HEK293 (cell line): Measurements from ENCODE around the gene IFI30.

ENCODE experiments used
- CTCF ChIA-PET: fragments of 350-600 bp; formaldehyde crosslinking; extraction: SDS; loops from one replicate; lab custom pipeline; 2021; ENCODE audit warnings: antibody characterized with exemption; lab: Yijun Ruan, JAX
- POLR2A ChIA-PET: fragments of 300-600 bp; formaldehyde crosslinking; extraction: SDS; loops from one replicate; lab custom pipeline; 2020; ENCODE audit warnings: antibody characterized with exemption, inconsistent platforms; lab: Yijun Ruan, JAX
- H3K27ac ChIP-seq: fragments of 200-500 bp; sonication (Bioruptor generic); 2 replicates; pipeline ENCODE4 v1.5.1; 2014; ENCODE audit warnings: low read depth, low read length, control low read depth, inconsistent platforms; ENCODE audit errors: extremely low read depth
- H3K36me3 ChIP-seq, 2 experiments: fragments of 200-500 bp in 1 of 2; sonication (Bioruptor generic) in 1 of 2; 1 replicate in 1 of 2; 2 replicates in 1 of 2; pipeline ENCODE4 v1.5.1; 2014 to 2017; ENCODE audit warnings: inconsistent platforms in 2 of 2, low read length in 2 of 2; ENCODE audit not compliant: control insufficient read depth in 2 of 2, insufficient read depth in 1 of 2
- H3K4me1 ChIP-seq: fragments of 200-500 bp; sonication (Bioruptor generic); 2 replicates; pipeline ENCODE4 v1.5.1; 2014; ENCODE audit warnings: mild to moderate bottlenecking, low read length, inconsistent platforms; ENCODE audit not compliant: control insufficient read depth, insufficient read depth
- H3K4me3 ChIP-seq: 2 replicates; pipeline ENCODE4 v1.5.1; 2011; ENCODE audit warnings: low read depth, mild to moderate bottlenecking, control low read depth, low read length, moderate library complexity
- H3K9me3 ChIP-seq: fragments of 200-500 bp; sonication (Bioruptor generic); 2 replicates; pipeline ENCODE4 v1.5.1; 2014; ENCODE audit warnings: low read depth, low read length, inconsistent platforms; ENCODE audit not compliant: control insufficient read depth, insufficient read depth
- BCL11B ChIP-seq: fragments of 450-650 bp; formaldehyde crosslinking; IDR thresholded peaks from 2 replicates; pipeline ENCODE4 v1.5.1; 2016; ENCODE audit warnings: low read depth, missing biosample characterization, missing genetic modification characterization
- GFI1B ChIP-seq: fragments of 450-650 bp; formaldehyde crosslinking; IDR thresholded peaks from 2 replicates; pipeline ENCODE4 v1.5.1; 2016; ENCODE audit warnings: missing biosample characterization, missing genetic modification characterization
- GLIS2 ChIP-seq: fragments of 450-650 bp; formaldehyde crosslinking; IDR thresholded peaks from 2 replicates; pipeline ENCODE4 v1.5.1; 2016; ENCODE audit warnings: missing biosample characterization, missing genetic modification characterization
- HOXC10 ChIP-seq: sonication (generic); formaldehyde crosslinking; IDR thresholded peaks from 2 replicates; pipeline ENCODE4 v1.8.1; 2023; ENCODE audit warnings: mild to moderate bottlenecking, missing genetic modification reagents
- KLF10 ChIP-seq: fragments of 450-650 bp; IDR thresholded peaks from 2 replicates; pipeline ENCODE4 v1.5.1; 2018; ENCODE audit warnings: missing biosample characterization, mild to moderate bottlenecking, missing genetic modification characterization
- KLF16 ChIP-seq: fragments of 450-650 bp; formaldehyde crosslinking; IDR thresholded peaks from 2 replicates; pipeline ENCODE4 v1.5.1; 2017; ENCODE audit warnings: missing biosample characterization, missing genetic modification characterization
- KLF7 ChIP-seq: fragments of 450-650 bp; formaldehyde crosslinking; IDR thresholded peaks from 2 replicates; pipeline ENCODE4 v1.5.1; 2016; ENCODE audit warnings: missing biosample characterization, missing genetic modification characterization, borderline replicate concordance
- KLF8 ChIP-seq: fragments of 450-650 bp; formaldehyde crosslinking; IDR thresholded peaks from 2 replicates; pipeline ENCODE4 v1.5.1; 2016; ENCODE audit warnings: missing biosample characterization, missing genetic modification characterization
- OSR2 ChIP-seq: fragments of 450-650 bp; formaldehyde crosslinking; IDR thresholded peaks from 2 replicates; pipeline ENCODE4 v1.5.1; 2016; ENCODE audit warnings: missing biosample characterization, missing genetic modification characterization
- OVOL3 ChIP-seq: fragments of 450-650 bp; formaldehyde crosslinking; IDR thresholded peaks from 2 replicates; pipeline ENCODE4 v1.5.1; 2016; ENCODE audit warnings: missing biosample characterization, missing genetic modification characterization
- SP3 ChIP-seq: fragments of 450-650 bp; formaldehyde crosslinking; IDR thresholded peaks from 2 replicates; pipeline ENCODE4 v1.5.1; 2016; ENCODE audit warnings: missing biosample characterization, missing genetic modification characterization
- ZBTB20 ChIP-seq: fragments of 450-650 bp; formaldehyde crosslinking; IDR thresholded peaks from 2 replicates; pipeline ENCODE4 v1.5.1; 2016; ENCODE audit warnings: missing biosample characterization, missing genetic modification characterization
- ZEB2 ChIP-seq: fragments of 450-650 bp; formaldehyde crosslinking; IDR thresholded peaks from 2 replicates; pipeline ENCODE4 v1.5.1; 2016; ENCODE audit warnings: missing biosample characterization, missing genetic modification characterization
- ZNF266 ChIP-seq: fragments of 450-650 bp; formaldehyde crosslinking; IDR thresholded peaks from 2 replicates; pipeline ENCODE4 v1.5.1; 2016; ENCODE audit warnings: missing biosample characterization, missing genetic modification characterization, low read depth
- ZNF292 ChIP-seq: fragments of 450-650 bp; formaldehyde crosslinking; IDR thresholded peaks from 2 replicates; pipeline ENCODE4 v1.5.1; 2016; ENCODE audit warnings: low read depth, missing biosample characterization, missing genetic modification characterization, borderline replicate concordance
- ZNF335 ChIP-seq: fragments of 450-650 bp; formaldehyde crosslinking; conservative IDR thresholded peaks from 2 replicates; pipeline ENCODE4 v1.5.1; 2016; ENCODE audit warnings: missing biosample characterization, missing genetic modification characterization
- ZNF354C ChIP-seq: fragments of 450-650 bp; formaldehyde crosslinking; IDR thresholded peaks from 2 replicates; pipeline ENCODE4 v1.5.1; 2016; ENCODE audit warnings: missing biosample characterization, missing genetic modification characterization, low read depth, borderline replicate concordance
- ZNF394 ChIP-seq: fragments of 450-650 bp; formaldehyde crosslinking; IDR thresholded peaks from 2 replicates; pipeline ENCODE4 v1.5.1; 2016; ENCODE audit warnings: missing biosample characterization, missing genetic modification characterization, mild to moderate bottlenecking, moderate library complexity, borderline replicate concordance
- ZNF544 ChIP-seq: fragments of 450-650 bp; formaldehyde crosslinking; IDR thresholded peaks from 2 replicates; pipeline ENCODE4 v1.5.0; 2017; ENCODE audit warnings: missing biosample characterization, missing genetic modification characterization
- ZNF560 ChIP-seq: fragments of 450-650 bp; formaldehyde crosslinking; IDR thresholded peaks from 2 replicates; pipeline ENCODE4 v1.5.1; 2017; ENCODE audit warnings: missing biosample characterization, missing genetic modification characterization, borderline replicate concordance
- ZNF623 ChIP-seq: fragments of 450-650 bp; formaldehyde crosslinking; IDR thresholded peaks from 2 replicates; pipeline ENCODE4 v1.5.1; 2016; ENCODE audit warnings: missing biosample characterization, missing genetic modification characterization
- ZNF629 ChIP-seq: fragments of 450-650 bp; formaldehyde crosslinking; IDR thresholded peaks from 2 replicates; pipeline ENCODE4 v1.5.1; 2017; ENCODE audit warnings: missing biosample characterization, missing genetic modification characterization
- ZNF664 ChIP-seq: fragments of 450-650 bp; formaldehyde crosslinking; IDR thresholded peaks from 2 replicates; pipeline ENCODE4 v1.5.1; 2016; ENCODE audit warnings: missing biosample characterization, missing genetic modification characterization
- ZNF707 ChIP-seq: fragments of 450-650 bp; formaldehyde crosslinking; IDR thresholded peaks from 2 replicates; pipeline ENCODE4 v1.5.1; 2016; ENCODE audit warnings: missing biosample characterization, missing genetic modification characterization
- ZNF776 ChIP-seq: fragments of 450-650 bp; formaldehyde crosslinking; IDR thresholded peaks from 2 replicates; pipeline ENCODE4 v1.5.0; 2017; ENCODE audit warnings: missing biosample characterization, missing genetic modification characterization, borderline replicate concordance
- TF ChIP-seq, protein P1 (sequence below): fragments of 450-650 bp; formaldehyde crosslinking; IDR thresholded peaks from 2 replicates; pipeline ENCODE4 v1.5.1; 2017; ENCODE audit warnings: missing biosample characterization, missing genetic modification characterization
- TF ChIP-seq, protein P2 (sequence below): fragments of 450-650 bp; formaldehyde crosslinking; IDR thresholded peaks from 2 replicates; pipeline ENCODE4 v1.5.1; 2016; ENCODE audit warnings: missing biosample characterization, missing genetic modification characterization
- TF ChIP-seq, protein P3 (sequence below): fragments of 450-650 bp; formaldehyde crosslinking; optimal IDR thresholded peaks from 2 replicates; pipeline ENCODE3; 2016; ENCODE audit warnings: missing biosample characterization, mild to moderate bottlenecking, missing genetic modification characterization
- TF ChIP-seq, protein P4 (sequence below): sonication (generic); formaldehyde crosslinking; IDR thresholded peaks from 2 replicates; pipeline ENCODE4 v1.8.1; 2022; ENCODE audit warnings: mild to moderate bottlenecking, moderate library complexity, missing genetic modification reagents
- TF ChIP-seq, protein P5 (sequence below): fragments of 450-650 bp; formaldehyde crosslinking; IDR thresholded peaks from 2 replicates; pipeline ENCODE4 v1.5.1; 2016; ENCODE audit warnings: missing biosample characterization, missing genetic modification characterization

Gene IFI30

DNA sequence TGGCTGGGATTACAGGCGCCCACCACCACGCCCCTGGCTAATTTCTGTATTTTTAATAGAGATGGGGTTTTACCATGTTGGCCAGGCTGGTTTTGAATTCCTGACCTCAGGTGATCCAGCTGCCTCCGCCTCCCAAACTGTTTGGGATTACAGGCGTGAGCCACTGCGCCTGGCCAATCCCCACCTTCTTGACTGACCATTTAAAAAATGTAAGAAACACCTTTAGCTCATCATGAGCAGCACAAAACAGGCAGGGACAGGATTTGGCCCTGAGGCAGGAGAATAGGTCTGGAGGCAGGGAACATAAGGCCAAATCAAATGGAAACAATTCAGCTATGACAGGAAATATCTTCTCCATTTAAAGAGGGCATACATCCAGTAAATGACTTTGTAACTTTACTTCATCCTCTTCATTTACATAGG, 18.0 kb downstream of the IFI30 start:
- TF ChIP-seq GLIS2 (tag by site-specific recombination) = no peak
- TF ChIP-seq GFI1B (tag by site-specific recombination) = no peak
- no peak for TF ChIP-seq KLF7
- TF ChIP-seq ZNF776 = no peak
- TF ChIP-seq ZNF560 (tag by site-specific recombination) = no peak
- TF ChIP-seq ZNF335 (tag by site-specific recombination) = no peak
- TF ChIP-seq ZNF292 (tag by site-specific recombination) = no peak
- no peak for TF ChIP-seq KLF8 (tag by site-specific recombination)
- TF ChIP-seq, protein P1, sequence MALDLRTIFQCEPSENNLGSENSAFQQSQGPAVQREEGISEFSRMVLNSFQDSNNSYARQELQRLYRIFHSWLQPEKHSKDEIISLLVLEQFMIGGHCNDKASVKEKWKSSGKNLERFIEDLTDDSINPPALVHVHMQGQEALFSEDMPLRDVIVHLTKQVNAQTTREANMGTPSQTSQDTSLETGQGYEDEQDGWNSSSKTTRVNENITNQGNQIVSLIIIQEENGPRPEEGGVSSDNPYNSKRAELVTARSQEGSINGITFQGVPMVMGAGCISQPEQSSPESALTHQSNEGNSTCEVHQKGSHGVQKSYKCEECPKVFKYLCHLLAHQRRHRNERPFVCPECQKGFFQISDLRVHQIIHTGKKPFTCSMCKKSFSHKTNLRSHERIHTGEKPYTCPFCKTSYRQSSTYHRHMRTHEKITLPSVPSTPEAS (tag by site-specific recombination) = no peak
- no peak for TF ChIP-seq ZNF544 (tag by site-specific recombination)
- no peak for TF ChIP-seq HOXC10 (CRISPR knock-in tag)
- TF ChIP-seq ZBTB20 (tag by site-specific recombination) = no peak
- TF ChIP-seq, protein P2, sequence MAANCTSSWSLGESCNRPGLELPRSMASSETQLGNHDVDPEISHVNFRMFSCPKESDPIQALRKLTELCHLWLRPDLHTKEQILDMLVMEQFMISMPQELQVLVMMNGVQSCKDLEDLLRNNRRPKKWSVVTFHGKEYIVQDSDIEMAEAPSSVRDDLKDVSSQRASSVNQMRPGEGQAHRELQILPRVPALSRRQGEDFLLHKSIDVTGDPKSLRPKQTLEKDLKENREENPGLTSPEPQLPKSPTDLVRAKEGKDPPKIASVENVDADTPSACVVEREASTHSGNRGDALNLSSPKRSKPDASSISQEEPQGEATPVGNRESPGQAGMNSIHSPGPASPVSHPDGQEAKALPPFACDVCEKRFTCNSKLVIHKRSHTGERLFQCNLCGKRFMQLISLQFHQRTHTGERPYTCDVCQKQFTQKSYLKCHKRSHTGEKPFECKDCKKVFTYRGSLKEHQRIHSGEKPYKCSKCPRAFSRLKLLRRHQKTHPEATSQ (tag by site-specific recombination) = no peak
- TF ChIP-seq OVOL3 (tag by site-specific recombination) = no peak
- no peak for TF ChIP-seq OSR2 (tag by site-specific recombination)
- Histone ChIP-seq H3K27ac (no peak overlapping the region), H3K4me3 (peak overlapping the region; percentile 43), H3K4me1 (no peaks in the 10 kb centered on the region), H3K9me3 (no peaks in the 10 kb centered on the region), H3K36me3 (peaks cover 0 to 10% of the 10 kb centered on the region in 2 experiments; a peak in 2 of 3 replicates)
- CTCF ChIA-PET = interaction anchor here (0.6 to 2.9 kb wide), 16 partner anchors 9 to 237 kb away, joined by 3 to 16 read pairs (median 4); partner anchors contain the start of gene RAB3A
- POLR2A ChIA-PET = interaction anchor here (0.5 to 2.3 kb wide), 7 partner anchors 8 to 346 kb away, joined by 3 to 8 read pairs (median 5); partner anchors contain the start of gene RAB3A

DNA sequence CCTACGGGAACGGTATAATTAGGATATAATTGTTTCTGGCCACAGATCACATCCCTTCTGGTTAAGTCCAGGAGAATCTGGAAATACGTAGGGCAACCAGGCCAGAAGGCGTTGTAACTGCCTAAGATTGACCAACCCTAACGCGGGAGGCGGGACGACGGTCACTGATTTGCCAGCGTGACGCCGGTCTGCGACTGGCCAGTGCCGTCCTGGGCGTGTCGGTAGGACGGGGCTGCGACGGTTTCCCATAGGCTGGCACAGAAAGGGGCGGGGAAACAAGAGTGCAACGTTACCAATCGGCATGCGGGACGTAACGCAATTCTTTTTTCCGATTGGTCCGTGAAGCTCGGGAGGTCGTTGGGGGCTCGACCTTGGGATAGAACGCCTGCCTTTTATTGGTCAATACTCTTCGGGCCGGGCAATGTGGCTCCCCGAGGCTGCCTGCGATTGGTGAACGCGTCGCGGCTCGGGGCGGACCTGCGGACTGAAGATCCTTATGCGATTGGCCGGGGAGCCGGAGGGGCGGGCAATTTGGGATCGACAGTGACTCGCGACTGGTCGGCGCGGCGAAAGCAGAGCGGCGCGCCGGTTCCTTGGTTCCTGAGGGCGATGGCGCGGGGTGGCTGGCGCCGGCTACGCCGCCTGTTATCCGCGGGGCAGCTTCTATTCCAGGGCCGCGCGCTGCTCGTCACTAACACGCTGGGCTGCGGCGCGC, 19.2 kb downstream of the IFI30 start, which contains the start of gene MPV17L2:
MPV17L2 (plus strand) TSS at position 546 of the 715 bp plus-strand sequence; CDS start at position 610, 64 bp downstream.
- peak within 1 kb of the TSS; percentile 40; the same call in 1 of the 2 replicates for H3K27ac ChIP-seq
- no peaks in the 10 kb centered on the region for H3K4me1 ChIP-seq
- H3K36me3 ChIP-seq = peaks cover 0 to 14% of the 10 kb centered on the region in 2 experiments; a peak in 2 of 3 replicates
- CTCF ChIA-PET = interaction anchor here (0.6 to 2.9 kb wide), 12 partner anchors 10 to 218 kb away, joined by 3 to 16 read pairs (median 5); partner anchors contain the start of gene RAB3A
- POLR2A ChIA-PET = interaction anchor here (0.6 to 2.3 kb wide), 16 partner anchors 9 to 369 kb away, joined by 3 to 8 read pairs (median 4); partner anchors contain the start of genes JUND, MAST3 and RAB3A
- peak within 1 kb of the TSS; percentile 76 for H3K4me3 ChIP-seq
- no peaks in the 10 kb centered on the region for H3K9me3 ChIP-seq
- TF ChIP-seq ZNF623 (no peak), ZNF707 (tag by site-specific recombination) (no peak), KLF10 (tag by site-specific recombination) (peak; percentile 98), ZNF629 (tag by site-specific recombination) (peak; percentile 34; the same call in 1 of the 2 replicates), ZNF394 (tag by site-specific recombination) (no peak), ZNF354C (no peak), ZNF292 (tag by site-specific recombination) (no peak), SP3 (tag by site-specific recombination) (peak; percentile 97), ZNF664 (tag by site-specific recombination) (no peak), ZEB2 (tag by site-specific recombination) (peak; percentile 55; the same call in 1 of the 2 replicates), KLF16 (tag by site-specific recombination) (no peak), ZNF266 (tag by site-specific recombination) (no peak), BCL11B (tag by site-specific recombination) (peak; percentile 89), GLIS2 (tag by site-specific recombination) (peak; percentile 43), KLF8 (tag by site-specific recombination) (peak; percentile 23)
- TF ChIP-seq, protein P3, sequence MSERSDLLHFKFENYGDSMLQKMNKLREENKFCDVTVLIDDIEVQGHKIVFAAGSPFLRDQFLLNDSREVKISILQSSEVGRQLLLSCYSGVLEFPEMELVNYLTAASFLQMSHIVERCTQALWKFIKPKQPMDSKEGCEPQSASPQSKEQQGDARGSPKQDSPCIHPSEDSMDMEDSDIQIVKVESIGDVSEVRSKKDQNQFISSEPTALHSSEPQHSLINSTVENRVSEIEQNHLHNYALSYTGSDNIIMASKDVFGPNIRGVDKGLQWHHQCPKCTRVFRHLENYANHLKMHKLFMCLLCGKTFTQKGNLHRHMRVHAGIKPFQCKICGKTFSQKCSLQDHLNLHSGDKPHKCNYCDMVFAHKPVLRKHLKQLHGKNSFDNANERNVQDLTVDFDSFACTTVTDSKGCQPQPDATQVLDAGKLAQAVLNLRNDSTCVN = peak; percentile 95
- TF ChIP-seq, protein P4, sequence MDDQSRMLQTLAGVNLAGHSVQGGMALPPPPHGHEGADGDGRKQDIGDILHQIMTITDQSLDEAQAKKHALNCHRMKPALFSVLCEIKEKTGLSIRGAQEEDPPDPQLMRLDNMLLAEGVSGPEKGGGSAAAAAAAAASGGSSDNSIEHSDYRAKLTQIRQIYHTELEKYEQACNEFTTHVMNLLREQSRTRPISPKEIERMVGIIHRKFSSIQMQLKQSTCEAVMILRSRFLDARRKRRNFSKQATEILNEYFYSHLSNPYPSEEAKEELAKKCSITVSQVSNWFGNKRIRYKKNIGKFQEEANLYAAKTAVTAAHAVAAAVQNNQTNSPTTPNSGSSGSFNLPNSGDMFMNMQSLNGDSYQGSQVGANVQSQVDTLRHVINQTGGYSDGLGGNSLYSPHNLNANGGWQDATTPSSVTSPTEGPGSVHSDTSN (CRISPR knock-in tag) = 0 out of 2 replicates have a peak, but pooled peaks have one; percentile 44
- TF ChIP-seq, protein P5, sequence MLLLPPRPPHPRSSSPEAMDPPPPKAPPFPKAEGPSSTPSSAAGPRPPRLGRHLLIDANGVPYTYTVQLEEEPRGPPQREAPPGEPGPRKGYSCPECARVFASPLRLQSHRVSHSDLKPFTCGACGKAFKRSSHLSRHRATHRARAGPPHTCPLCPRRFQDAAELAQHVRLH (tag by site-specific recombination) = 0 out of 2 replicates have a peak, but pooled peaks have one; percentile 7
